HUES6 (cell line): Measurements from ENCODE around the gene GCC1.
"Not testable (repeated sequence)": the region's sequence is repeated elsewhere in the genome, so short reads cannot be mapped to it uniquely, and the experiment has no call there.

Experiments
- H3K27ac ChIP-seq: 2 replicates; pipeline ENCODE4 v1.7.0; 2013; ENCODE audit warnings: low read depth, mild to moderate bottlenecking, low read length, inconsistent platforms
- H3K27me3 ChIP-seq: 2 replicates; pipeline ENCODE4 v1.6.1; 2013; ENCODE audit warnings: low read length; ENCODE audit not compliant: control insufficient read depth, insufficient read depth
- H3K36me3 ChIP-seq: 2 replicates; pipeline ENCODE4 v1.6.1; 2013; ENCODE audit warnings: low read length; ENCODE audit not compliant: control insufficient read depth, insufficient read depth
- H3K4me1 ChIP-seq: 2 replicates; pipeline ENCODE4 v1.6.1; 2013; ENCODE audit warnings: low read length; ENCODE audit not compliant: control insufficient read depth, insufficient read depth
- H3K4me3 ChIP-seq: 2 replicates; pipeline ENCODE4 v1.5.1; 2013; ENCODE audit warnings: low read depth, low read length
- H3K9ac ChIP-seq: one replicate; pipeline ENCODE4 v1.6.1; 2013; ENCODE audit warnings: mild to moderate bottlenecking, low read length
- H3K9me3 ChIP-seq: 2 replicates; pipeline ENCODE4 v1.6.1; 2013; ENCODE audit warnings: low read depth, low read length; ENCODE audit not compliant: control insufficient read depth, insufficient read depth

Gene GCC1

GRCh38 chr7:127571741-127572505, 13.5 kb downstream of the GCC1 start:
- Histone ChIP-seq H3K4me3 (no peak overlapping the region), H3K27me3 (no peaks in the 10 kb centered on the region), H3K27ac (no peak overlapping the region), H3K4me1 (no peaks in the 10 kb centered on the region), H3K9ac (no peak overlapping the region), H3K36me3 (no peaks in the 10 kb centered on the region), H3K9me3 (no peaks in the 10 kb centered on the region)

- H3K4me1 ChIP-seq, H3K36me3 ChIP-seq, H3K27me3 ChIP-seq, H3K9me3 ChIP-seq, H3K27ac ChIP-seq, H3K9ac ChIP-seq, H3K4me3 ChIP-seq: not testable (repeated sequence)
These were observed 17.4 kb downstream of the GCC1 start for GRCh38 chr7:127568034-127568433.

DNA sequence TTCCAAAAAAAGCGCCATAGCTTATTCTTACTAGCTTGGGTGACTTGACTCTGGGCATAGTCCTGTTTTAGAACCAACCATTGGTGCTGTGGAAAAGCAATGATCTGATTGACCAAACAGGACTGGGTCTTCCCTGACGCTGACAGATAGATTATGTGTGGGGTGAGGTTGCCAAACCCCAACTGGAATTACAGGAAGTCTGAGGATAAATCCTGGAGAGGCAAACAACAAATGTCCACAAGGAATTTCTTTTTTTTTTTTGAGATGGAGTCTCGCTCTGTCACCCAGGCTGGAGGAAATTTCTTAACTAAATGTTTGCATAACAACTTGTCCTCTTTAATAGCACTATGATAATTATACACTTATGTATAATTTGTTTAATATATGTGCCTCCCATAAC, 19.2 kb downstream of the GCC1 start:
- Histone ChIP-seq H3K27me3 (no peaks in the 10 kb centered on the region), H3K27ac (no peak overlapping the region), H3K9ac (no peak overlapping the region), H3K4me3 (no peak overlapping the region), H3K4me1 (no peaks in the 10 kb centered on the region), H3K36me3 (no peaks in the 10 kb centered on the region), H3K9me3 (no peaks in the 10 kb centered on the region)

DNA sequence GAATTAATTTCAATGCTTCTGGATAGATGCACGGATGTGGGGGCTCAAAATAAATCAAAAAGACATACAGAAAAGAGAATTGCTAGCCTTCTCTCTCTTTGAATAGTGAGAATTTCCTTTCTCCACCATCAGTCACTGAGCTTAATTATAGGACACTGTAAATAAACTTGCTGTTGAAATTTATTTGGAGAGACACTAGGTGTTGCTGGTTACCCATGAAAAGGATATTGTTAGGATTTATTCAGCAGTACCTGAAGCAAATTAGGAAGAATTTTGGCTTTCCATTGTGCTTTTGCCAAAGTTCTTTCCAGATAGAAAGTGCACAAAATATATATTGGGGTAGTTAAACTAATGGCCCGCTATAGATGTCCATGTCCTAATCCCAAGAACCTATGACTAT, 27.6 kb downstream of the GCC1 start:
- H3K9ac ChIP-seq, result no peak overlapping the region
- no peak overlapping the region for H3K4me3 ChIP-seq
- peaks cover 3% of the 10 kb centered on the region; the same call in 1 of the 2 replicates for H3K27me3 ChIP-seq
- no peaks in the 10 kb centered on the region for H3K36me3 ChIP-seq
- no peaks in the 10 kb centered on the region for H3K9me3 ChIP-seq
- H3K4me1 ChIP-seq, result no peaks in the 10 kb centered on the region
- H3K27ac ChIP-seq, result no peak overlapping the region

DNA sequence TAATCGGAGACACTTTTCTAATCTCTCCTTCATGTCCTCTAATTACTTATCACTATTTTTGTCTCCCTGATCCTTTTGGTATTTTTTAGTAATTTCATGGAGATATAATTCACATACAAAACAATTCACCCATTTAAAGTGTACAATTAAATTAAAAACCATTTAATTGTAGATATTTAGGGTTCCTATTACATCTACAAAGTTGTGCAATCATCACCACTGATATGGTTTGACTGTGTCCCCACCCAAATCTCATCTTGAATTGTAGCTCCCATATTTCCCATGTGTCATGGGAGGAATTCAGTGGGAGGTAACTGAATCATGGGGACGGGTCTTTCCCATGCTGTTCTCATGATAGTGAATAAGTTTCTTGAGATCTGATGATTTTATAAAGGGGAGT, 29.0 kb downstream of the GCC1 start:
- no peak overlapping the region for H3K9ac ChIP-seq
- no peaks in the 10 kb centered on the region for H3K4me1 ChIP-seq
- H3K36me3 ChIP-seq, result no peaks in the 10 kb centered on the region
- peaks cover 3% of the 10 kb centered on the region; the same call in 1 of the 2 replicates for H3K27me3 ChIP-seq
- H3K4me3 ChIP-seq, result no peak overlapping the region
- H3K9me3 ChIP-seq, result no peaks in the 10 kb centered on the region
- no peak overlapping the region for H3K27ac ChIP-seq

GRCh38 chr7:127551941-127552340, 33.5 kb downstream of the GCC1 start:
- Histone ChIP-seq H3K4me3 (no peak overlapping the region), H3K9me3 (peaks cover 3% of the 10 kb centered on the region; the same call in 1 of the 2 replicates), H3K27ac (no peak overlapping the region), H3K36me3 (no peaks in the 10 kb centered on the region), H3K4me1 (no peaks in the 10 kb centered on the region), H3K27me3 (no peaks in the 10 kb centered on the region; the same call in 1 of the 2 replicates), H3K9ac (no peak overlapping the region)

DNA sequence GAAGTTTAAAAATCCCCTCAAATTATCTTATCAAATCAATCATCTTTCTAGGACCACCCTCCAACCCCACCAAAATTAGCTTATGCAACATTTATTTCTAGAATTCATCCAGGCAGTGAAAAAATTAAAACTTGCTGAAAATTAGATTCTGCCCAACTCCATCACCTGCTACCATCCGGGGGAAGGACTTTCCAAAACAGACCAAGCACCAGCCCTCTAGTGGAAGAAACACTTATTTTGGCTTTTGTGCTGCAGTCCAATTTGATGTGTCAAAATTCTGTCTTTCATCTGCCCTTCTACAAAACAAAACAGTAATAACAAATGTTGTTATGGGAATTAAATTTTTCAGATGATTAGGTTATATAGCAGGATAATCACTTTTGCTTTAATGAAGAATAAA, 35.1 kb downstream of the GCC1 start:
- H3K9ac ChIP-seq, result no peak overlapping the region
- no peak overlapping the region for H3K27ac ChIP-seq
- H3K9me3 ChIP-seq, result peaks cover 20% of the 10 kb centered on the region
- no peaks in the 10 kb centered on the region for H3K4me1 ChIP-seq
- no peaks in the 10 kb centered on the region for H3K27me3 ChIP-seq
- no peaks in the 10 kb centered on the region for H3K36me3 ChIP-seq
- H3K4me3 ChIP-seq, result no peak overlapping the region

- H3K27me3 ChIP-seq, result 0 out of 2 replicates have a peak, but pooled peaks cover under 1% of the 10 kb centered on the region
- H3K9ac ChIP-seq, result no peak overlapping the region
- no peaks in the 10 kb centered on the region for H3K36me3 ChIP-seq
- H3K4me3 ChIP-seq, result no peak overlapping the region
- H3K9me3 ChIP-seq, result peaks cover 24% of the 10 kb centered on the region
- H3K4me1 ChIP-seq, result no peaks in the 10 kb centered on the region
- H3K27ac ChIP-seq, result no peak overlapping the region
These were observed 39.1 kb downstream of the GCC1 start for GRCh38 chr7:127546313-127546712.

DNA sequence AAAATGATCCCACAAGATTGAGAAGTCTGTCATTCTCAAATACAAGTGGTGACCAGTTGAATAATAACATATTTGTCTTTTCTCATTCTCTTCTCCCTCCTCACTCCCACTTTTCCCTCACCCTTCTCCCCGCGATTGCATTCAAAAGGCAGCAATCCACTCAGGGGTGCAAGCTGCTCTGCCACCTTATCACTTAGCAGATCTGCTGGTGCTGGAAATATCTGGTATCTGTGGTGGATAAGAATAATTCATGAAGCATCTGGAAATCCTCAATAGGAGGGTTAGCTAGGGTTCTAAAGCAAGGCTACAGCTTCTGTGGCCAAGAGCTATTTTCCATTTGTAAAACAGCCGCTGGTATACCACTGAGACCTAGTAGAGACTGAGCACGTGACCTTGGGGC, 43.8 kb downstream of the GCC1 start:
- H3K9me3 ChIP-seq, result peaks cover 17% of the 10 kb centered on the region
- no peak overlapping the region for H3K27ac ChIP-seq
- no peak overlapping the region for H3K4me3 ChIP-seq
- H3K27me3 ChIP-seq, result peaks cover 35% of the 10 kb centered on the region
- no peaks in the 10 kb centered on the region for H3K36me3 ChIP-seq
- no peak overlapping the region for H3K9ac ChIP-seq
- H3K4me1 ChIP-seq, result peaks cover 2% of the 10 kb centered on the region; the same call in 1 of the 2 replicates

DNA sequence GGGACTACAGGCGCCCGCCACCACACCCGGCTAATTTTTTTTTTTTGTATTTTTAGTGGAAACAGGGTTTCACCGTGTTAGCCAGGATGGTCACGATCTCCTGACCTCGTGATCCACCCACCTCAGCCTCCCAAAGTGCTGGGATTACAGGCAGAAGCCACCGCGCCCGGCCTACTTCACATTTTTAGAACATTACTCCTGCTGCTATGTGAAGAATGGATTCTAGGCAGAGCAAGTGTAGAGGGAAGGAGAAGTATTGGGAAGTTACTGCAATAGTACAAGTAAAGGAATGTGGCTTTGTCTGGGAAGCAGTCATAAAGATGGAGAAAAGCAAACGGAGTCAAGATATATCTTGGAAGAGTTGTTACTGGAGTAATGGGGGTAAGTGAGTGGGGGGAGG, 44.9 kb downstream of the GCC1 start:
- not testable (repeated sequence) for H3K27ac ChIP-seq, H3K9me3 ChIP-seq, H3K36me3 ChIP-seq, H3K4me3 ChIP-seq, H3K4me1 ChIP-seq, H3K9ac ChIP-seq
- H3K27me3 ChIP-seq, result peaks cover 46% of the 10 kb centered on the region

- H3K9me3 ChIP-seq, result no peaks in the 10 kb centered on the region
- peaks cover 60% of the 10 kb centered on the region for H3K27me3 ChIP-seq
- no peaks in the 10 kb centered on the region for H3K36me3 ChIP-seq
- H3K4me3 ChIP-seq, result no peak overlapping the region
- no peak overlapping the region for H3K9ac ChIP-seq
- H3K27ac ChIP-seq, result no peak overlapping the region
- peaks cover 9% of the 10 kb centered on the region; the same call in 1 of the 2 replicates for H3K4me1 ChIP-seq
These were observed 46.3 kb downstream of the GCC1 start for GRCh38 chr7:127539116-127539515.
